ENCODE results near the gene TFAP2E. TPM values are rescaled to one million over a fixed set of nuclear protein-coding genes. Genes with fewer than 3 reads are reported as not detected.
A peak's percentile ranks its signal among the peaks of the same experiment; 100 is the strongest.

The TFAP2E gene
- total RNA-seq, 2 donors from 2014 or later: 3.3 to 5.1 TPM

GRCh38 chr1:35589516-35590427 is 16.7 kb downstream of the TFAP2E start:
- ATAC-seq (no peak), DNase-seq (ENCODE audit: low spot score) (no peak)
- peaks cover 13 to 19% of the 10 kb centered on the region in 2 donors for H3K4me1 Mint-ChIP-seq (ENCODE audit: low read depth in 2 of 2)
- H3K27me3 Mint-ChIP-seq: no peaks in the 10 kb centered on the region
- H3K27ac Mint-ChIP-seq: no peak overlapping the region
- no peaks in the 10 kb centered on the region for H3K9me3 Mint-ChIP-seq
- H3K4me3 Mint-ChIP-seq: no peak overlapping the region
- no peaks in the 10 kb centered on the region for H3K36me3 Mint-ChIP-seq

- no peak overlapping the region for H3K27ac Mint-ChIP-seq
- H3K4me3 Mint-ChIP-seq: no peak overlapping the region
- peaks cover 13 to 19% of the 10 kb centered on the region in 2 donors for H3K4me1 Mint-ChIP-seq (ENCODE audit: low read depth in 2 of 2)
- ATAC-seq (no peak), DNase-seq (ENCODE audit: low spot score) (no peak)
- no peaks in the 10 kb centered on the region for H3K9me3 Mint-ChIP-seq
- no peaks in the 10 kb centered on the region for H3K27me3 Mint-ChIP-seq
- H3K36me3 Mint-ChIP-seq: no peaks in the 10 kb centered on the region
Observed at GRCh38 chr1:35590476-35591040, 17.4 kb downstream of the TFAP2E start.

GRCh38 chr1:35591211-35591610 is 18.1 kb downstream of the TFAP2E start:
- H3K27me3 Mint-ChIP-seq: no peaks in the 10 kb centered on the region
- ATAC-seq: no peak
- DNase-seq (ENCODE audit: low spot score): no peak
- no peak overlapping the region for H3K4me3 Mint-ChIP-seq
- no peaks in the 10 kb centered on the region for H3K36me3 Mint-ChIP-seq
- H3K27ac Mint-ChIP-seq: no peak overlapping the region
- peaks cover 13 to 19% of the 10 kb centered on the region in 2 donors for H3K4me1 Mint-ChIP-seq (ENCODE audit: low read depth in 2 of 2)
- H3K9me3 Mint-ChIP-seq: no peaks in the 10 kb centered on the region

- Mint-ChIP-seq H3K9me3 (no peaks in the 10 kb centered on the region), H3K27me3 (no peaks in the 10 kb centered on the region), H3K27ac (peak overlapping the region; percentile 5 to 52), H3K4me1 (ENCODE audit: low read depth in 2 of 2) (peaks cover 13 to 18% of the 10 kb centered on the region in 2 donors), H3K36me3 (no peaks in the 10 kb centered on the region), H3K4me3 (no peak overlapping the region)
- DNase-seq (ENCODE audit: low spot score): no peak
- ATAC-seq: peak in 1 of 2 donors; percentile 56
Observed at GRCh38 chr1:35592991-35593769, 20.1 kb downstream of the TFAP2E start.

- Mint-ChIP-seq H3K27me3 (no peaks in the 10 kb centered on the region), H3K36me3 (peaks cover under 1% of the 10 kb centered on the region), H3K4me1 (ENCODE audit: low read depth in 2 of 2) (peaks cover 8 to 15% of the 10 kb centered on the region in 2 donors), H3K9me3 (no peaks in the 10 kb centered on the region), H3K27ac (no peak overlapping the region), H3K4me3 (no peak overlapping the region)
- ATAC-seq: no peak
- DNase-seq (ENCODE audit: low spot score): no peak
Observed at GRCh38 chr1:35594005-35594760, 21.1 kb downstream of the TFAP2E start.

GRCh38 chr1:35595684-35596083 is 22.6 kb downstream of the TFAP2E start:
- no peaks in the 10 kb centered on the region for H3K27me3 Mint-ChIP-seq
- peaks cover 6 to 12% of the 10 kb centered on the region in 2 donors for H3K4me1 Mint-ChIP-seq (ENCODE audit: low read depth in 2 of 2)
- no peaks in the 10 kb centered on the region for H3K9me3 Mint-ChIP-seq
- H3K36me3 Mint-ChIP-seq: peaks cover 6% of the 10 kb centered on the region
- no peak overlapping the region for H3K4me3 Mint-ChIP-seq
- ATAC-seq (no peak), DNase-seq (ENCODE audit: low spot score) (no peak)
- H3K27ac Mint-ChIP-seq: peak overlapping the region in 1 of 2 donors; percentile 6

GRCh38 chr1:35597870-35598269 is 24.8 kb downstream of the TFAP2E start:
- Mint-ChIP-seq H3K27ac (no peak overlapping the region), H3K9me3 (no peaks in the 10 kb centered on the region), H3K4me1 (ENCODE audit: low read depth in 2 of 2) (peaks cover 2 to 9% of the 10 kb centered on the region in 2 donors), H3K36me3 (peaks cover 8% of the 10 kb centered on the region), H3K27me3 (no peaks in the 10 kb centered on the region), H3K4me3 (no peak overlapping the region)
- no peak for DNase-seq (ENCODE audit: low spot score)
- no peak for ATAC-seq

GRCh38 chr1:35598895-35599294 is 25.8 kb downstream of the TFAP2E start:
- Mint-ChIP-seq H3K27ac (no peak overlapping the region), H3K36me3 (peaks cover 16% of the 10 kb centered on the region)

GRCh38 chr1:35599411-35599810 is 26.3 kb downstream of the TFAP2E start:
- Mint-ChIP-seq H3K27ac (no peak overlapping the region), H3K36me3 (peaks cover 21% of the 10 kb centered on the region), H3K4me3 (no peak overlapping the region), H3K4me1 (ENCODE audit: low read depth in 2 of 2) (peaks cover 0 to 7% of the 10 kb centered on the region in 2 donors), H3K9me3 (no peaks in the 10 kb centered on the region), H3K27me3 (no peaks in the 10 kb centered on the region)
- ATAC-seq (no peak), DNase-seq (ENCODE audit: low spot score) (no peak)

More at GRCh38 chr1:35598895-35599294, 25.8 kb downstream of the TFAP2E start:
- Mint-ChIP-seq H3K27me3 (no peaks in the 10 kb centered on the region), H3K4me3 (no peak overlapping the region), H3K9me3 (no peaks in the 10 kb centered on the region), H3K4me1 (ENCODE audit: low read depth in 2 of 2) (peaks cover 0 to 7% of the 10 kb centered on the region in 2 donors)
- ATAC-seq (no peak), DNase-seq (ENCODE audit: low spot score) (no peak)

- Mint-ChIP-seq H3K36me3 (peaks cover 22% of the 10 kb centered on the region), H3K4me1 (ENCODE audit: low read depth in 2 of 2) (peaks cover under 1 to 7% of the 10 kb centered on the region in 2 donors), H3K9me3 (no peaks in the 10 kb centered on the region), H3K27me3 (no peaks in the 10 kb centered on the region), H3K27ac (no peak overlapping the region), H3K4me3 (no peak overlapping the region)
- ATAC-seq (no peak), DNase-seq (ENCODE audit: low spot score) (no peak)
Observed at GRCh38 chr1:35600593-35600992, 27.5 kb downstream of the TFAP2E start.

GRCh38 chr1:35603468-35603867 is 30.4 kb downstream of the TFAP2E start:
- H3K9me3 Mint-ChIP-seq: no peaks in the 10 kb centered on the region
- no peak for DNase-seq (ENCODE audit: low spot score)
- no peak for ATAC-seq
- peaks cover 14% of the 10 kb centered on the region in 2 donors for H3K4me1 Mint-ChIP-seq (ENCODE audit: low read depth in 2 of 2)
- H3K27me3 Mint-ChIP-seq: no peaks in the 10 kb centered on the region
- no peak overlapping the region for H3K27ac Mint-ChIP-seq
- H3K4me3 Mint-ChIP-seq: no peak overlapping the region
- peaks cover 34% of the 10 kb centered on the region for H3K36me3 Mint-ChIP-seq

GRCh38 chr1:35603941-35604340 is 30.8 kb downstream of the TFAP2E start:
- no peaks in the 10 kb centered on the region for H3K27me3 Mint-ChIP-seq
- H3K4me1 Mint-ChIP-seq (ENCODE audit: low read depth in 2 of 2): peaks cover 14% of the 10 kb centered on the region in 2 donors
- no peak for ATAC-seq
- H3K4me3 Mint-ChIP-seq: no peak overlapping the region
- no peak for DNase-seq (ENCODE audit: low spot score)
- no peaks in the 10 kb centered on the region for H3K9me3 Mint-ChIP-seq
- peaks cover 36% of the 10 kb centered on the region for H3K36me3 Mint-ChIP-seq
- no peak overlapping the region for H3K27ac Mint-ChIP-seq
